ENCODE results near the gene ATXN1. TPM values are rescaled to one million over a fixed set of nuclear protein-coding genes. Genes with fewer than 3 reads are reported as not detected.
A peak's percentile ranks its signal among the peaks of the same experiment; 100 is the strongest.

The ATXN1 gene
- total RNA-seq, 2 donors from 2014 or later = 56.4 to 103 TPM

DNA sequence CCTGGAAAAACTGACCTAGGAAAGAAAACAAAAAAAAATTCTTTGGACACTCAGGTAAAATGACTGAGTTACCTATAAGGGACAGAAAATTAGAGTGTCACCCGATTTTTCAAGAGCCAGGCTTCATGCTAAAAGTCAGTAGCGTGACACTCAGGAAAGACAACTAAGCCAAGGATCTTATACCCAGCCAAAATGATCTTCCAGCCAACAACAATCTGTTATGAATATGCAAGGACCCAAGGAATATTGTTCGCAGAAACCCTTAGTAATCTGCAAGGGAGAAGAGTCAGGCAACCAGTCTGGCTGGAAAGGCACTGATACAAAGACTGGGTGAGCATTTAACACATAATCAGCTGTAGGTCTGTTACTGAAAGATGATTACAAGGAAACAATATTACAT, 319.2 kb downstream of the ATXN1 start:
- peaks cover 4% of the 10 kb centered on the region for H3K36me3 Mint-ChIP-seq
- H3K4me3 Mint-ChIP-seq = no peak overlapping the region
- ATAC-seq = no peak
- no peaks in the 10 kb centered on the region for H3K9me3 Mint-ChIP-seq
- no peak for DNase-seq (ENCODE audit: low spot score)
- peaks cover 22 to 55% of the 10 kb centered on the region in 2 donors for H3K4me1 Mint-ChIP-seq (ENCODE audit: low read depth in 2 of 2)
- no peak overlapping the region for H3K27ac Mint-ChIP-seq
- H3K27me3 Mint-ChIP-seq = no peaks in the 10 kb centered on the region

DNA sequence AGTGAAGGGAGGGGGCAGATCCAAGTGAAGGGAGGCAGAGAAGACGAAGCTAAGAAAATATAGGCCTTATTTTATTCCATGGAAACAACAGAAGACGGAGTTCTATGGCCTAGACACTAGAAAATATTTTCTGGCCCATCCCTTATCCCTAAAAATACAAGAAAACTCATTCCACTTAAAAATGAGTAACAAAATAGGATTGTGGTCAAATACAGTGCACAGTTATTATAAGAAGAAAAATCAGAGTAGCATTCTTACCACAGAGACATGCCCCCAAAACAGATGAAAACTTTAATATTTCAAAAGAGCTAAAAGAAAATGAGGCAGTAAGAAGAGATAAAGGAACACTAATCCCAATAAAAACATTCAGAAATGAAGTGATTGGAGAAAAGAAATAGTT, 320.0 kb downstream of the ATXN1 start:
- H3K9me3 Mint-ChIP-seq = no peaks in the 10 kb centered on the region
- ATAC-seq (no peak), DNase-seq (ENCODE audit: low spot score) (no peak)
- peak overlapping the region in 1 of 2 donors; percentile 7 for H3K27ac Mint-ChIP-seq
- peaks cover 10% of the 10 kb centered on the region for H3K36me3 Mint-ChIP-seq
- no peaks in the 10 kb centered on the region for H3K27me3 Mint-ChIP-seq
- H3K4me3 Mint-ChIP-seq = no peak overlapping the region
- peaks cover 30 to 57% of the 10 kb centered on the region in 2 donors for H3K4me1 Mint-ChIP-seq (ENCODE audit: low read depth in 2 of 2)

DNA sequence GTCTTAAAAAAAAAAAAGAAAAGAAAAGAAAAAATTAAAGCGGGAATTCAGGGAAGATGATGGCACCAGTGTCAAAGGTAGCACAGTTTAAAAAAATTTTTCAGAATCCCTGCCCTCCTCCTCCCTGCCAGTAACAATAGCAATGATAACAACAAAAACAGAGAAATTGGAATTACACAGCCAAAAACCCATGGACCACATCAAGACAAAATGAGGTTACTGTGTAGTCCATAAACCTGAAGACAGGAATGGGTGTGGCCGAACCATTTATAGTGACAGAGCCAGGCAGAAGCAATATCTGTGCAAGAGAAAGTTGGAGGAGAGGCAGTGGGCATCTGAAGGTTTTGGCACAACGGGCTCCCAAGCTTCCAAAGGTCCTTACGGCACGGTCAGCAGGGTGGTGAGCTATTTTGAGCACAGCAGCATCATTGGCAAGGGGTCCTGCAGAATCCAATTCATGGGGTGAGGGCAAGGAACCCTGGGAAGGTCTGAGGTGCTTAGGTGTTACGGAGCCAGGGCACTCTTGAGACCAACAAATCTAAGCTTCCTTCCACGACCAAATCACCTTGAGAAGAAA, 320.5 kb downstream of the ATXN1 start:
- no peak overlapping the region for H3K4me3 Mint-ChIP-seq
- peaks cover 10% of the 10 kb centered on the region for H3K36me3 Mint-ChIP-seq
- ATAC-seq = no peak
- peak overlapping the region in 1 of 2 donors; percentile 90 for H3K27ac Mint-ChIP-seq
- H3K9me3 Mint-ChIP-seq = no peaks in the 10 kb centered on the region
- peaks cover 30 to 56% of the 10 kb centered on the region in 2 donors for H3K4me1 Mint-ChIP-seq (ENCODE audit: low read depth in 2 of 2)
- DNase-seq (ENCODE audit: low spot score) = no peak
- H3K27me3 Mint-ChIP-seq = no peaks in the 10 kb centered on the region

DNA sequence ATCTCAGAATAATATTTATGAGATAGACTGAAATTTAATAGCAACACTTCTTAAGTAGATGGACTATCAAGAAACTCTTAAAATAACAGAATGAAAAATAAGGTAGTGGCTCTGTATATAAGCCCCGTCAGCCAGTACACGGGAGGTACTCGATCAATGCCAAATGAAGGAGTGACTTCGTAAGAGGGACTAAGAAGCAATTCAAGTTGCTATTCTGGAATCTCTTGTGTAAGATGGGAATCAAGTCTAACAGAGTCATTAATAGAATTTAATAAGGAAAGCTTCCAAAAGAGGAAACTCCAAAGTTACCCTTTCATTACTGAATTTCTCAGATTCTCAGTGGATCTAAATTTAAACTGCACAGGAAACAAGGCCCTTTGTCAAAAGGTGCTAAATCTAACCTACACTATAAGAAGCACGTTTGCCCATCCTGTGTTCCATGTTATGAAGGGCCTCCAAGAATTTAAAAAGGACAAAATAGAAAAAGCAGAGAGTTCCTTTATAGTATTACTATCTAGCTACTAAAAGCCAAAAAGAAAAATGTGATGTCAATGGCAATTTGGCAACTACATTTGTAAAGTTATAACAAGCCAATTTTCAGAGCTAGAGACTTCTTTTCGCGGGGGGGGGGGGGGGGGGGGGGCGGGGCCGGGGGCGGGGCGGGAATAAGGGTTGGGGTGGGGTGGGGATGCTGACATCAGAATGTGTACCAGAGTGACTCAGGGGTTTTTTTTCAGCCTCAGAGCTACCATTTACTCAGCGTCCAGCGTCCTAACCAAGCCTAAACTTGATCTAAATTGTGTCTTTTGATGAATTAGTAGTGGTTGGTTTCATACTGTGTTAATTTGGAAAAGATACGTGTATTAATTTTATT, 322.3 kb downstream of the ATXN1 start:
- Mint-ChIP-seq H3K9me3 (peaks cover 3% of the 10 kb centered on the region), H3K4me3 (peak overlapping the region; percentile 58), H3K36me3 (peaks cover 12% of the 10 kb centered on the region), H3K27ac (peak overlapping the region; percentile 80 to 90), H3K4me1 (ENCODE audit: low read depth in 2 of 2) (peaks cover 38 to 65% of the 10 kb centered on the region in 2 donors), H3K27me3 (no peaks in the 10 kb centered on the region)
- DNase-seq (ENCODE audit: low spot score) (no peak), ATAC-seq (peak; percentile 65 to 72)

DNA sequence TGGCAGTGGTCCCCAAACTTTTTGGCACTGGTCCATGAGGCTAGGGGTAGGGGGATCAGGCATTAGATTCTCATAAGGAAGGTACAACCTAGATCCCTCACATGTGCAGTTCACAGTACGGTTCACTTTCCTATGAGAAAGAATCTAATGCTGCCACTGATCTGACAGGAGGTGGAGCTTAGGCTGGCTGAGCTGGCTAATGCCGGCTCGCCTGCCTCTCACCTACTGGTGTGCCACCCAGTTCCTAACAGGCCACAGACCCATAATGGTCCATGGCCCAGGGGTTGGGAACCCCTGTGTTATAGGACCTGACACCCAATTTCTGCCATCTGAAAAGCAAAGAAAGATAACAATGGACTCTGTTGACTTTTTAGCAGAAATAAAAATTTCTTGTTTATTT, 323.3 kb downstream of the ATXN1 start:
- H3K27me3 Mint-ChIP-seq = no peaks in the 10 kb centered on the region
- peaks cover 12% of the 10 kb centered on the region for H3K36me3 Mint-ChIP-seq
- DNase-seq (ENCODE audit: low spot score) = no peak
- peak overlapping the region; percentile 80 to 90 for H3K27ac Mint-ChIP-seq
- peak in 1 of 2 donors; percentile 64 for ATAC-seq
- H3K4me3 Mint-ChIP-seq = peak overlapping the region; percentile 94
- H3K4me1 Mint-ChIP-seq (ENCODE audit: low read depth in 2 of 2) = peaks cover 38 to 63% of the 10 kb centered on the region in 2 donors
- H3K9me3 Mint-ChIP-seq = peaks cover 3% of the 10 kb centered on the region

DNA sequence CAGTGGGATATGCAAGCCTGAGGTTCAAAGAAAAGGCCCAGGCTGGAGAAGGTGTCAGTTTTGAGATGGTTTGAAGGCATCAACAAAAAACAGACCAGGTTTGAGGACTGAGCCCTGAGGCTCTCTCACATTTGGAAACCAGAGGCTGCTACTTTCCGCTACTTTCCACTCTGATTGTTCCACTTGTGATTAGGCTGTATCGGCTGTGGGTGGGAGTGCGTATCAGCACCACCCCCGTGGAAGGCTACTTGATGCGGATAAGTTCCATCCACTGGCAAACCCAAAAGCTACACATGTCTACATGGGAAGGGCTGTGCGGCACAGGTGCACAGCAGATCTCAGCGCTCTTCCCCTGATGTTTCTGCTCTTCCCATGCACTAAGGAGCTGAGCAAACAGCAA, 324.2 kb downstream of the ATXN1 start:
- peak; percentile 21 to 32 for ATAC-seq
- peaks cover 3% of the 10 kb centered on the region for H3K9me3 Mint-ChIP-seq
- H3K27me3 Mint-ChIP-seq = no peaks in the 10 kb centered on the region
- DNase-seq (ENCODE audit: low spot score) = no peak
- H3K4me1 Mint-ChIP-seq (ENCODE audit: low read depth in 2 of 2) = peaks cover 38 to 68% of the 10 kb centered on the region in 2 donors
- H3K4me3 Mint-ChIP-seq = peak overlapping the region; percentile 94
- peak overlapping the region; percentile 80 to 90 for H3K27ac Mint-ChIP-seq
- peaks cover 12% of the 10 kb centered on the region for H3K36me3 Mint-ChIP-seq

DNA sequence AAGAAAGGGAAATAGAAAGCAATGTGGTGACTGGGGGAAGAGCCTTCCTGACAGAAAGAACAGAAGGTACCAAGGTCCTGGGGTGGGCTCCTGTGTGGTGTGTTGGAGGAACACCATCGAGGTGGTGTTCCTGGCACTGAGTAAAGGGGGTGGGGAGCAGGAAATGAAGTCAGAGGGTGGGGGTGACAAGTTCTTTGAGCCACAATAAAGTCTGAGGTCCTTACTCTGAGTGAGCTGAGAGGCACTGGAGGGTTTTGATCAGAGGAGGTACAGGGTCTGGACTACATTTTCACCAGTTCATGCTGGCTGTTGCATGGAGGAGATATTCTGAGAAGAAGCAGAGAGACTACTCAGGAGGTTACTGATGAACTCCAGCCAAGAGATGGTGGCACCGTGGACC, 324.7 kb downstream of the ATXN1 start:
- peak overlapping the region; percentile 94 for H3K4me3 Mint-ChIP-seq
- peaks cover 3% of the 10 kb centered on the region for H3K9me3 Mint-ChIP-seq
- H3K36me3 Mint-ChIP-seq = peaks cover 12% of the 10 kb centered on the region
- H3K27ac Mint-ChIP-seq = peak overlapping the region; percentile 80 to 90
- H3K27me3 Mint-ChIP-seq = no peaks in the 10 kb centered on the region
- DNase-seq (ENCODE audit: low spot score) (no peak), ATAC-seq (peak; percentile 60 to 83)
- H3K4me1 Mint-ChIP-seq (ENCODE audit: low read depth in 2 of 2) = peaks cover 38 to 71% of the 10 kb centered on the region in 2 donors

DNA sequence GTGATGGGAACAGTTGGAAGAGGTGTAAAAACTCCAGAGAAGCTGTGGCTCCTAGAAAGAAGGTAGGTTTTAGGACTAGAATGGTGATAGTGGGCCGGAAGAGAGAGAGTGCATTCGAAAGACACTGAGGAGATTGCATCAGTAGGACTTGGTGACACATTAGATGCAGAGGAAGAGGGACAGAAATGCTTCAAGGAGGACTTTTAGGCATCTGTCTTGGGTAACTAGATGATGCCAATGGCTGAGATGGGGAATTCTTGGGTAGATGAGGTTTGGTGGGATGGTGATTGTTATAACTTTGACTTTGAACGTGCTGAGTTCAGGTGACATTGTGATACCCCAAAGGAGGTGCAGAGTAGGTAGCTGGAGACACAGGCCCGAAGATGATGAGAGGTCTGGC, 326.4 kb downstream of the ATXN1 start:
- H3K9me3 Mint-ChIP-seq = peaks cover 3% of the 10 kb centered on the region
- ATAC-seq (no peak), DNase-seq (ENCODE audit: low spot score) (no peak)
- peaks cover 17% of the 10 kb centered on the region for H3K36me3 Mint-ChIP-seq
- H3K27me3 Mint-ChIP-seq = no peaks in the 10 kb centered on the region
- peak overlapping the region; percentile 54 for H3K4me3 Mint-ChIP-seq
- H3K4me1 Mint-ChIP-seq (ENCODE audit: low read depth in 2 of 2) = peaks cover 30 to 64% of the 10 kb centered on the region in 2 donors
- H3K27ac Mint-ChIP-seq = peak overlapping the region; percentile 80 to 90

DNA sequence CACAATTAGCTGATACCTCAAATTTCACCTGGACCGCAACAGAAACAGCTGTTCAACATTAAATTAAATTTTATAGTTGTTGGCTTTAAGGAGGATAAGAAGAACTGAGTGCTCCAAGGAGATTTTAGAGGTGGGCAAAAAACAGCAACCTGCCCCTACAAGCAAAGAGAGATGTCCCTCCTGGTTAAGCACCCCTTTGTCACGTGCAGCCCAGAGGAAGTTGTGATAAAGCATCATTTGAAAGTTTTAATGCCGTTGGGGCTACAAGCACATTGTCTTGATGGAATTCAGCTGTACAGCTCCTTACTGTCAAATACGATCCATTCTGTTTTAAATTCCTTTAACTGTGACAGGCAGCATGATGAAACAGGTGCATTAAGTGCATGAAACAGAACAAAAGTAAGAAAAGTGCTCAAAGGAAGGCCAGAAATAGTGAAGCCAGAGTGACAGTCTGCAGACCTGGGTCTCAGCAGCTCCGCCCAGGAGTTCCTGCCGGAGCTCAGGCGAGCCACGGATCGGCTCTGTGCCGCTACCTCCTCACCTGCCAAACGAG, 327.8 kb downstream of the ATXN1 start:
- Mint-ChIP-seq H3K4me3 (no peak overlapping the region), H3K4me1 (ENCODE audit: low read depth in 2 of 2) (peaks cover 27 to 59% of the 10 kb centered on the region in 2 donors), H3K27ac (peak overlapping the region; percentile 22 to 90), H3K36me3 (peaks cover 19% of the 10 kb centered on the region), H3K9me3 (peaks cover 3% of the 10 kb centered on the region), H3K27me3 (no peaks in the 10 kb centered on the region)
- ATAC-seq = no peak
- DNase-seq (ENCODE audit: low spot score) = no peak

DNA sequence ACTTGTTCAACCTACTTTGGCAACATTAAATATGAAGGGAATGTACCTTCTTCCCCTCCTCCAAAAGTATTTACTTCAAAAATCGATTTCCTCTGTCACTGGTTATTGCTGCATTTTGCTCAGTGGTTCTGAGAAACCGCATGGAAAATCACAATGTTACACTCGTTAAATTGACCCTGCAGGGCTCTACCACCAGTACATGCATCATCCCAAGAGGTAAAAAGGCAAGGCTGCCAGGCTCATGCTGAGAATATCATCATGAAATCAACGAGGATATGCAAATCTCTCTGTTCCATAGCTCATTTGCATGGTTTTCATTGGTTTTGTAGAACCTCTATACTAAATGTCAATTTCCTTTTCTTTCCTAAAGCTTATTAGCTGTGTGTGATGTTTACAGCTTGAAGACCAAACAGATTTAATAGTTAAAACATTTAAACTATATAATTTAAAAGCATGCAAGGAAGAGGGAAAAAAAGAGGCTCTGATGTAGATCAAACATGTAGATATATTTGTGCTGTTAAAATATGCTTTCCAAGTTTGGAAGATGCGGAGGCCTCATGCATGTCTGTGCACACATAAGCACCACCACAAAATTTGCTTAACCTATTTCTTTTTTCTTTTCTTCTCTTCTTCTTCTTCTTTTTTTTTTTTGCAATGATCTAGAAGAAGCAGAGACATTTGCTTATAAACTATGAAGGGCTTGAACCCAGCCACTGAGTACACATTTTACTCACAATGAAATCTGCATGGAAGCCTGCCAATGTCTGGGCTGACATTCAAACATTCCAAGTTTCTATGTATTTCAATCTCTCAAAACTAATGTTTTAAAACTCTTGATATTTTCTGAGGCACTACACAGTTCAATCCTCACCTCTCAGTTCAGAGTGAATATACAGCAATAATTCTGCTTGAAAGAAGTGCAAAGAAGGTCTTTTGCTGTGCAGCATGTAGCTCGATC, 328.9 kb downstream of the ATXN1 start:
- peaks cover 3% of the 10 kb centered on the region for H3K9me3 Mint-ChIP-seq
- H3K4me3 Mint-ChIP-seq = no peak overlapping the region
- DNase-seq (ENCODE audit: low spot score) (no peak), ATAC-seq (peak in 1 of 2 donors; percentile 37)
- peak overlapping the region; percentile 22 to 90 for H3K27ac Mint-ChIP-seq
- H3K4me1 Mint-ChIP-seq (ENCODE audit: low read depth in 2 of 2) = peaks cover 23 to 52% of the 10 kb centered on the region in 2 donors
- H3K36me3 Mint-ChIP-seq = peaks cover 19% of the 10 kb centered on the region
- no peaks in the 10 kb centered on the region for H3K27me3 Mint-ChIP-seq

DNA sequence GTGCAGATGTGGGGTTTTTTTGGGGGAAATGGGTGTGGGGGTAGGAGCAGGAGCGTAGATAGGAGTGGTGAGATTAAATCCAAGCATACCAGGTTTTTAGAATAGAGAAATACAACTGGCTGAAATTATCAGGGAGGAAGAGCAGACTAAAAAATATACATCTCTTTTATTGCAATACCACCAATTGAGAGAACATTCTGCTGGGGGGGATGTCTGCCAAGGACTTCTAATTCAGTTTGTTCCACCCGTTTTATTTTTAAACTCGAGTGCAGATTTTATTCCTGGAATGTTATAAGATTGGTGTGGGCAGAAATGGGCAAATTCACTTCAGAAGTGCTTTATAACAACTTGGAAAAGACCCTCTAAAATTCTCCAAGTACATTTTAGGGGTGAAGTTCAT, 330.2 kb downstream of the ATXN1 start:
- Mint-ChIP-seq H3K36me3 (peaks cover 13% of the 10 kb centered on the region), H3K4me1 (ENCODE audit: low read depth in 2 of 2) (peaks cover 12 to 39% of the 10 kb centered on the region in 2 donors), H3K27ac (peak overlapping the region in 1 of 2 donors; percentile 12), H3K4me3 (no peak overlapping the region), H3K27me3 (no peaks in the 10 kb centered on the region), H3K9me3 (peaks cover 3% of the 10 kb centered on the region)
- DNase-seq (ENCODE audit: low spot score) (no peak), ATAC-seq (no peak)

DNA sequence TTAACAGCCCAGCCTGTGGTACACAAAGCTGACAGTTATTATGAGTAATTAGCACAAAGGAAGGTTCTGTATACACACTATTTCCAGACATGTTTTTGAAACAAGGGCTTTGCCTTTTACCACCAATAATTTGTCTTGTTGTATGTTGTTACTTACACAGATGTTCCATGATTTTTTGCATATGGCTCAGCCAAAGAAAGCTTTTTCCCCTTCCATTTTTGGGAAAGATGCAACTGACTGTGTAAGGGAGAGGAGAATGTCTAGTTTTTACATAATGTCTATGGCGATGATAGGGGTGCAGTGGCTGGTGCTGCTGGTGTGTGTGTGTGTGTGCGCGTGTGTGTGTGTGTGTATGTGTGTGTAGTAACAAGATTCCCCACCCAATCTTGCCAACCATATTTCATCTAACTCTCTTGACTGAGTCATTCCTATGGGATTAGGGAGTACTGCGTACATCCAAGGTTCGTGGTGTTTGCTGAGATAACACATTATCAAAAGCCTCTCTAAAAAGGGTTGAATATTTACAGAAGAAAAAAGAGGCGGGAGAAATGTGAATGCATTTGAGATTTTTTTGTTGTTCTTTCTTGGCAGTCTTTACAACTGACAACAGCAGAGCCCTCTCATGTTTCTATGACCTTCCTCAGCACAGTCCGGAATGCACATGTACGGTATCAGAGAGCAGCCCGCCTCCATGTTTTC, 330.7 kb downstream of the ATXN1 start:
- no peak for ATAC-seq

More for the DNA sequence above, 330.7 kb downstream of the ATXN1 start:
- DNase-seq (ENCODE audit: low spot score) = no peak
- peak overlapping the region; percentile 12 to 47 for H3K27ac Mint-ChIP-seq
- peaks cover 13% of the 10 kb centered on the region for H3K36me3 Mint-ChIP-seq
- no peak overlapping the region for H3K4me3 Mint-ChIP-seq
- H3K9me3 Mint-ChIP-seq = peaks cover 3% of the 10 kb centered on the region
- peaks cover 15 to 38% of the 10 kb centered on the region in 2 donors for H3K4me1 Mint-ChIP-seq (ENCODE audit: low read depth in 2 of 2)
- no peaks in the 10 kb centered on the region for H3K27me3 Mint-ChIP-seq

Data from natural killer cell treated with Interleukin-12 subunit alpha and Interleukin-12 subunit beta and Interleukin-15 and Interleukin-18, amount 100 ng/mL, for 72 hours (primary cell).